HEK293 (cell line): Measurements from ENCODE around the gene ACTG1.

Source experiments
- CTCF ChIA-PET: fragments of 350-600 bp; formaldehyde crosslinking; extraction: SDS; loops from one replicate; lab custom pipeline; 2021; ENCODE audit warnings: antibody characterized with exemption; lab: Yijun Ruan, JAX
- POLR2A ChIA-PET: fragments of 300-600 bp; formaldehyde crosslinking; extraction: SDS; loops from one replicate; lab custom pipeline; 2020; ENCODE audit warnings: antibody characterized with exemption, inconsistent platforms; lab: Yijun Ruan, JAX
- H3K27ac ChIP-seq: fragments of 200-500 bp; sonication (Bioruptor generic); 2 replicates; pipeline ENCODE4 v1.5.1; 2014; ENCODE audit warnings: low read depth, low read length, control low read depth, inconsistent platforms; ENCODE audit errors: extremely low read depth
- H3K36me3 ChIP-seq, 2 experiments: fragments of 200-500 bp in 1 of 2; sonication (Bioruptor generic) in 1 of 2; 1 replicate in 1 of 2; 2 replicates in 1 of 2; pipeline ENCODE4 v1.5.1; 2014 to 2017; ENCODE audit warnings: inconsistent platforms in 2 of 2, low read length in 2 of 2; ENCODE audit not compliant: control insufficient read depth in 2 of 2, insufficient read depth in 1 of 2
- H3K4me1 ChIP-seq: fragments of 200-500 bp; sonication (Bioruptor generic); 2 replicates; pipeline ENCODE4 v1.5.1; 2014; ENCODE audit warnings: mild to moderate bottlenecking, low read length, inconsistent platforms; ENCODE audit not compliant: control insufficient read depth, insufficient read depth
- H3K4me3 ChIP-seq: 2 replicates; pipeline ENCODE4 v1.5.1; 2011; ENCODE audit warnings: low read depth, mild to moderate bottlenecking, control low read depth, low read length, moderate library complexity
- H3K9me3 ChIP-seq: fragments of 200-500 bp; sonication (Bioruptor generic); 2 replicates; pipeline ENCODE4 v1.5.1; 2014; ENCODE audit warnings: low read depth, low read length, inconsistent platforms; ENCODE audit not compliant: control insufficient read depth, insufficient read depth
- GLI2 ChIP-seq: fragments of 450-650 bp; formaldehyde crosslinking; IDR thresholded peaks from 2 replicates; pipeline ENCODE4; 2017; ENCODE audit warnings: missing biosample characterization, missing genetic modification characterization, low read depth, borderline replicate concordance
- MYNN ChIP-seq: fragments of 450-650 bp; formaldehyde crosslinking; IDR thresholded peaks from 2 replicates; pipeline ENCODE4 v1.5.1; 2016; ENCODE audit warnings: missing biosample characterization, missing genetic modification characterization, borderline replicate concordance
- RBAK ChIP-seq: fragments of 450-650 bp; formaldehyde crosslinking; IDR thresholded peaks from 2 replicates; pipeline ENCODE4 v1.5.1; 2016; ENCODE audit warnings: missing biosample characterization, missing genetic modification characterization
- ZNF174 ChIP-seq: fragments of 450-650 bp; formaldehyde crosslinking; IDR thresholded peaks from 2 replicates; pipeline ENCODE4 v1.5.0; 2017; ENCODE audit warnings: missing biosample characterization, mild to moderate bottlenecking, missing genetic modification characterization
- ZNF184 ChIP-seq: fragments of 450-650 bp; IDR thresholded peaks from 2 replicates; pipeline ENCODE4 v1.5.1; 2018; ENCODE audit warnings: missing biosample characterization, mild to moderate bottlenecking, missing genetic modification characterization
- ZNF19 ChIP-seq: fragments of 450-650 bp; formaldehyde crosslinking; IDR thresholded peaks from 2 replicates; pipeline ENCODE4; 2016; ENCODE audit warnings: missing biosample characterization, missing genetic modification characterization, low read depth
- ZNF221 ChIP-seq: fragments of 450-650 bp; formaldehyde crosslinking; IDR thresholded peaks from 2 replicates; pipeline ENCODE4 v1.5.1; 2017; ENCODE audit warnings: missing biosample characterization, missing genetic modification characterization, borderline replicate concordance
- ZNF335 ChIP-seq: fragments of 450-650 bp; formaldehyde crosslinking; conservative IDR thresholded peaks from 2 replicates; pipeline ENCODE4 v1.5.1; 2016; ENCODE audit warnings: missing biosample characterization, missing genetic modification characterization
- ZNF423 ChIP-seq: fragments of 450-650 bp; formaldehyde crosslinking; IDR thresholded peaks from 2 replicates; pipeline ENCODE4 v1.5.1; 2016; ENCODE audit warnings: missing biosample characterization, missing genetic modification characterization
- ZNF426 ChIP-seq: fragments of 450-650 bp; formaldehyde crosslinking; IDR thresholded peaks from 2 replicates; pipeline ENCODE4 v1.5.1; 2017; ENCODE audit warnings: missing biosample characterization, missing genetic modification characterization, mild to moderate bottlenecking, inconsistent platforms, moderate library complexity
- ZNF596 ChIP-seq: fragments of 450-650 bp; IDR thresholded peaks from 2 replicates; pipeline ENCODE4 v1.5.0; 2018; ENCODE audit warnings: missing biosample characterization, mild to moderate bottlenecking, missing genetic modification characterization, moderate library complexity
- ZNF624 ChIP-seq: fragments of 450-650 bp; formaldehyde crosslinking; IDR thresholded peaks from 2 replicates; pipeline ENCODE4 v1.5.1; 2017; ENCODE audit warnings: missing biosample characterization, missing genetic modification characterization
- ZNF660 ChIP-seq: fragments of 450-650 bp; IDR thresholded peaks from 2 replicates; pipeline ENCODE4 v1.5.1; 2018; ENCODE audit warnings: missing biosample characterization, mild to moderate bottlenecking, missing genetic modification characterization
- ZNF747 ChIP-seq: fragments of 450-650 bp; formaldehyde crosslinking; IDR thresholded peaks from 2 replicates; pipeline ENCODE4 v1.5.1; 2016; ENCODE audit warnings: missing biosample characterization, missing genetic modification characterization
- ZSCAN16 ChIP-seq: fragments of 450-650 bp; formaldehyde crosslinking; IDR thresholded peaks from 2 replicates; pipeline ENCODE4 v1.5.1; 2016; ENCODE audit warnings: missing biosample characterization, missing genetic modification characterization
- TF ChIP-seq, protein P1 (sequence below): fragments of 450-650 bp; formaldehyde crosslinking; IDR thresholded peaks from 2 replicates; pipeline ENCODE4 v1.5.1; 2016; ENCODE audit warnings: missing biosample characterization, missing genetic modification characterization
- TF ChIP-seq, protein P2 (sequence below): fragments of 450-650 bp; formaldehyde crosslinking; IDR thresholded peaks from 2 replicates; pipeline ENCODE4 v1.5.1; 2016; ENCODE audit warnings: missing biosample characterization, missing genetic modification characterization
- TF ChIP-seq, protein P3 (sequence below): fragments of 450-650 bp; formaldehyde crosslinking; IDR thresholded peaks from 2 replicates; pipeline ENCODE4 v1.5.1; 2016; ENCODE audit warnings: missing biosample characterization, missing genetic modification characterization
- TF ChIP-seq, protein P4 (sequence below): fragments of 450-650 bp; formaldehyde crosslinking; IDR thresholded peaks from 2 replicates; pipeline ENCODE4 v1.5.1; 2016; ENCODE audit warnings: missing biosample characterization, missing genetic modification characterization

Gene ACTG1

DNA sequence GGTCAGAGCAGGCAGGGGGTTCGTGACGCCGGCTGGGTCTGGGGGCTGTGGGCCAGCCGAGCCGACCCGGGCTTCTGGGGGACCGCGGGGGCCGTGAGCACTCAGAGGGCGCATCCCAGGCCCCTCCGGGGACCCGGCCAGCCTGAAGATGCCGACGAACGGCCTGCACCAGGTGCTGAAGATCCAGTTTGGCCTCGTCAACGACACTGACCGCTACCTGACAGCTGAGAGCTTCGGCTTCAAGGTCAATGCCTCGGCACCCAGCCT, 15.7 kb upstream of the ACTG1 start (continued):
- TF ChIP-seq, protein P1, sequence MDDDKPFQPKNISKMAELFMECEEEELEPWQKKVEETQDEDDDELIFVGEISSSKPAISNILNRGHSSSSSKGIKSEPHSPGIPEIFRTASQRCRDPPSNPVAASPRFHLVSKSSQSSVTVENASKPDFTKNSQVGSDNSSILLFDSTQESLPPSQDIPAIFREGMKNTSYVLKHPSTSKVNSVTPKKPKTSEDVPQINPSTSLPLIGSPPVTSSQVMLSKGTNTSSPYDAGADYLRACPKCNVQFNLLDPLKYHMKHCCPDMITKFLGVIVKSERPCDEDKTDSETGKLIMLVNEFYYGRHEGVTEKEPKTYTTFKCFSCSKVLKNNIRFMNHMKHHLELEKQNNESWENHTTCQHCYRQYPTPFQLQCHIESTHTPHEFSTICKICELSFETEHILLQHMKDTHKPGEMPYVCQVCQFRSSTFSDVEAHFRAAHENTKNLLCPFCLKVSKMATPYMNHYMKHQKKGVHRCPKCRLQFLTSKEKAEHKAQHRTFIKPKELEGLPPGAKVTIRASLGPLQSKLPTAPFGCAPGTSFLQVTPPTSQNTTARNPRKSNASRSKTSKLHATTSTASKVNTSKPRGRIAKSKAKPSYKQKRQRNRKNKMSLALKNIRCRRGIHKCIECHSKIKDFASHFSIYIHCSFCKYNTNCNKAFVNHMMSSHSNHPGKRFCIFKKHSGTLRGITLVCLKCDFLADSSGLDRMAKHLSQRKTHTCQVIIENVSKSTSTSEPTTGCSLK = no peak

DNA sequence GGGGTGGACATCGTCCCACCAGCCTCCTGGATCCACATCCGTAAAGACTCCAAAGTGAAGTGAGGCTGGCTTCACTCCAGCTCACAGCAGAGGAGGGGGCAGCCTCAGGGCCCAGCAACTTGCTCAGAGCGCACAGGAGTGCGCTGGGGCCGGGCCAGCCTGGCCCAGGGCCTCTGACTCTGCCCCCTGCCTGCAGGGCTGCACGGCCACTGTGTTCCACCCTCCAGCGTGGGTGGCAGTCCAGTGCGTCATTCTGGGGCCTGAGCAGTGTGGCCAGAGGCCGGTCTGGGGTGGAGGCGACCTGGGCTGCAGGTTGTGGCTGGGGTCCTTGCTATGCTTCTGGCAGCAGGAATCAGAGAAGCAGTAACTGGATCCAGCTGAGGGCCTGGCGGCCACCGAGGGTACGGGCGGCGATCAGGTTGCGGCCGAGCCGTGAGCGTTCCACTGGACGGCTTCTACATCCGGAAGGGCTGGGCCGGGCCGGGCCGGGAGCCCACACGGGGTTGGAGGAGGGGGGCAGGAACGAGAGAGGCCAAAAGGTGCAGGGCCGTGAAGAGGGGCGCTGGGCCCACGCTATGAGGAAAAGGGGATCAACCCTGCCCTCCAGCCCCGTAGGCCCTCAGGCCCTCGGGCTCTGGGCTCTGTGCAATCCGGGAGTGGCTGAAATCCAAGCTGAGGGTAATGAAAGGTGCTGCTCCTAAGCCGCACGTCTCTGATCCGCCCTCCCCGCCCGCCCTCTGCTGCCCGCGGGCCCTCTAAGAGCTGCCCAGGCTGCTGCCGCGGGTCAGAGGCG, 15.2 kb upstream of the ACTG1 start, which contains the start of gene FSCN2:
Gene FSCN2 (plus strand): TSS at position 787 of the 793 bp plus-strand sequence. CDS start 155 bp downstream, outside the sequence.
- H3K9me3 ChIP-seq = no peaks in the 10 kb centered on the region
- H3K4me3 ChIP-seq = no peak within 1 kb of the TSS
- ChIA-PET CTCF (no interaction called here), POLR2A (interaction anchor here (1.2 kb wide), 1 partner anchor 73 kb away, joined by 3 read pairs; no protein-coding TSS in a partner anchor)
- no peak for TF ChIP-seq RBAK
- TF ChIP-seq, protein P2, sequence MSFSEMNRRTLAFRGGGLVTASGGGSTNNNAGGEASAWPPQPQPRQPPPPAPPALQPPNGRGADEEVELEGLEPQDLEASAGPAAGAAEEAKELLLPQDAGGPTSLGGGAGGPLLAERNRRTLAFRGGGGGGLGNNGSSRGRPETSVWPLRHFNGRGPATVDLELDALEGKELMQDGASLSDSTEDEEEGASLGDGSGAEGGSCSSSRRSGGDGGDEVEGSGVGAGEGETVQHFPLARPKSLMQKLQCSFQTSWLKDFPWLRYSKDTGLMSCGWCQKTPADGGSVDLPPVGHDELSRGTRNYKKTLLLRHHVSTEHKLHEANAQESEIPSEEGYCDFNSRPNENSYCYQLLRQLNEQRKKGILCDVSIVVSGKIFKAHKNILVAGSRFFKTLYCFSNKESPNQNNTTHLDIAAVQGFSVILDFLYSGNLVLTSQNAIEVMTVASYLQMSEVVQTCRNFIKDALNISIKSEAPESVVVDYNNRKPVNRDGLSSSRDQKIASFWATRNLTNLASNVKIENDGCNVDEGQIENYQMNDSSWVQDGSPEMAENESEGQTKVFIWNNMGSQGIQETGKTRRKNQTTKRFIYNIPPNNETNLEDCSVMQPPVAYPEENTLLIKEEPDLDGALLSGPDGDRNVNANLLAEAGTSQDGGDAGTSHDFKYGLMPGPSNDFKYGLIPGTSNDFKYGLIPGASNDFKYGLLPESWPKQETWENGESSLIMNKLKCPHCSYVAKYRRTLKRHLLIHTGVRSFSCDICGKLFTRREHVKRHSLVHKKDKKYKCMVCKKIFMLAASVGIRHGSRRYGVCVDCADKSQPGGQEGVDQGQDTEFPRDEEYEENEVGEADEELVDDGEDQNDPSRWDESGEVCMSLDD = no peak
- no peak for TF ChIP-seq ZNF624 (tag by site-specific recombination)
- no peak for TF ChIP-seq MYNN (tag by site-specific recombination)
- TF ChIP-seq ZNF335 (tag by site-specific recombination) = no peak
- TF ChIP-seq, protein P3, sequence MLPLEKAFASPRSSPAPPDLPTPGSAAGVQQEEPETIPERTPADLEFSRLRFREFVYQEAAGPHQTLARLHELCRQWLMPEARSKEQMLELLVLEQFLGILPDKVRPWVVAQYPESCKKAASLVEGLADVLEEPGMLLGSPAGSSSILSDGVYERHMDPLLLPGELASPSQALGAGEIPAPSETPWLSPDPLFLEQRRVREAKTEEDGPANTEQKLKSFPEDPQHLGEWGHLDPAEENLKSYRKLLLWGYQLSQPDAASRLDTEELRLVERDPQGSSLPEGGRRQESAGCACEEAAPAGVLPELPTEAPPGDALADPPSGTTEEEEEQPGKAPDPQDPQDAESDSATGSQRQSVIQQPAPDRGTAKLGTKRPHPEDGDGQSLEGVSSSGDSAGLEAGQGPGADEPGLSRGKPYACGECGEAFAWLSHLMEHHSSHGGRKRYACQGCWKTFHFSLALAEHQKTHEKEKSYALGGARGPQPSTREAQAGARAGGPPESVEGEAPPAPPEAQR = no peak
- no peak for TF ChIP-seq ZNF747 (tag by site-specific recombination)
- no peak for TF ChIP-seq ZNF184 (tag by site-specific recombination)
- TF ChIP-seq, protein P1 = no peak
- TF ChIP-seq GLI2 = no peak
- TF ChIP-seq ZNF660 (tag by site-specific recombination) = no peak
- TF ChIP-seq ZNF596 (tag by site-specific recombination) = no peak
- TF ChIP-seq ZSCAN16 (tag by site-specific recombination) = no peak
- TF ChIP-seq, protein P4, sequence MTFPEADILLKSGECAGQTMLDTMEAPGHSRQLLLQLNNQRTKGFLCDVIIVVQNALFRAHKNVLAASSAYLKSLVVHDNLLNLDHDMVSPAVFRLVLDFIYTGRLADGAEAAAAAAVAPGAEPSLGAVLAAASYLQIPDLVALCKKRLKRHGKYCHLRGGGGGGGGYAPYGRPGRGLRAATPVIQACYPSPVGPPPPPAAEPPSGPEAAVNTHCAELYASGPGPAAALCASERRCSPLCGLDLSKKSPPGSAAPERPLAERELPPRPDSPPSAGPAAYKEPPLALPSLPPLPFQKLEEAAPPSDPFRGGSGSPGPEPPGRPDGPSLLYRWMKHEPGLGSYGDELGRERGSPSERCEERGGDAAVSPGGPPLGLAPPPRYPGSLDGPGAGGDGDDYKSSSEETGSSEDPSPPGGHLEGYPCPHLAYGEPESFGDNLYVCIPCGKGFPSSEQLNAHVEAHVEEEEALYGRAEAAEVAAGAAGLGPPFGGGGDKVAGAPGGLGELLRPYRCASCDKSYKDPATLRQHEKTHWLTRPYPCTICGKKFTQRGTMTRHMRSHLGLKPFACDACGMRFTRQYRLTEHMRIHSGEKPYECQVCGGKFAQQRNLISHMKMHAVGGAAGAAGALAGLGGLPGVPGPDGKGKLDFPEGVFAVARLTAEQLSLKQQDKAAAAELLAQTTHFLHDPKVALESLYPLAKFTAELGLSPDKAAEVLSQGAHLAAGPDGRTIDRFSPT = no peak
- TF ChIP-seq ZNF221 (tag by site-specific recombination) = no peak
- no peak for TF ChIP-seq ZNF19
- no peak for TF ChIP-seq ZNF426 (tag by site-specific recombination)
- no peak for TF ChIP-seq ZNF423
- TF ChIP-seq ZNF174 = no peak
- no peaks in the 10 kb centered on the region for H3K4me1 ChIP-seq
- H3K36me3 ChIP-seq = no peaks in the 10 kb centered on the region
- no peak within 1 kb of the TSS for H3K27ac ChIP-seq
